ENCODE measurements around the gene FSIP1.

FSIP1 gene

DNA sequence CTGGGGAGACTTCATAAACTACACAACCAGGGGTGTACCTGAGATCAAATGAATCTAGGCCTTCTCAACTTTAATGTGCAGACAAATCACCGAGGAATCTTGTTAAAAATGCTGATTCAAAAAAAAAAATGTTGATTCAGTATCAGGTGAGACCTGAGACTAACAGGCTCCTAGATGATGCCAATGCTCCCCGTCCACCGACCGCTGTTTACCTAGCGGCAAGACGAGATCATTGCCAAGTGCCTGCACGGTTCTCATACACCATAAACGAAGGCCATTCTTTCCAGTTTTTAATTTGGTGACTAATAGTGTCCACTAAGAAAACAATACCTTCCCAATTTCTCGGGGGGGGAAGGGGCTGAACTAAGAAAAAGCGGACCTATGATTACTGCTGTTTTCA, 2.5 kb upstream of the FSIP1 start:
- no peaks in the 10 kb centered on the region for H3K9me3 ChIP-seq (ENCODE audit: control insufficient read depth, insufficient read depth, low read length)
- no CpG with 5 or more reads among the region's 10 CpGs for WGBS (ENCODE audit: insufficient coverage, insufficient read length)
- H3K27me3 ChIP-seq (ENCODE audit: control insufficient read depth, insufficient read depth, low read length), result no peaks in the 10 kb centered on the region
- H3K27ac ChIP-seq (ENCODE audit: low read length), result no peak overlapping the region
- peaks cover 7% of the 10 kb centered on the region; the same call in 1 of the 2 replicates for H3K4me1 ChIP-seq (ENCODE audit: control insufficient read depth, insufficient read depth, low read length)
- H3K4me3 ChIP-seq (ENCODE audit: low read length), result no peak overlapping the region
- no peaks in the 10 kb centered on the region for H3K36me3 ChIP-seq (ENCODE audit: control insufficient read depth, insufficient read depth, low read length)
- DNase-seq (ENCODE audit: low read depth, low spot score), result no peak

DNA sequence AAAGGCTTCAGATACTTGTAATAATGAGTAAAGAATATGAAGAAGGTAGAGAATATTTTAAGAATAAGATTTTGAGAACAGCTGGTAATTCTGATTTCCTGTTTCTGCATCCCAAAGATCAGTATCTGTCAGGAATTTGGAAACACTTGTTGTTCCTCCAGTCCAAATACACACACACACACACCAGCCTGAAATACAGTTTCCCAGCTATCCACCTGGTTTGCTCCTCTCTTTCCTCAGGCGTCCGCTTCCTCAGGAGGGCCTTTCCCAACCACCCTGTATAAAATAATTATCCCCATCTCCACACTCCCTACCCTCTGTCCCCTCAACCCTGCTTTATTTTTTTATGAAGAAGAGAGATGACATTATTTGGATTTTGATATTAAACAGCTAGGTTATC, 2.0 kb upstream of the FSIP1 start:
- DNase-seq (ENCODE audit: low read depth, low spot score), result no peak
- no peak overlapping the region for H3K27ac ChIP-seq (ENCODE audit: low read length)
- H3K27me3 ChIP-seq (ENCODE audit: control insufficient read depth, insufficient read depth, low read length), result no peaks in the 10 kb centered on the region
- H3K9me3 ChIP-seq (ENCODE audit: control insufficient read depth, insufficient read depth, low read length), result no peaks in the 10 kb centered on the region
- no peak overlapping the region for H3K4me3 ChIP-seq (ENCODE audit: low read length)
- no CpG with 5 or more reads among the region's 2 CpGs for WGBS (ENCODE audit: insufficient coverage, insufficient read length)
- H3K36me3 ChIP-seq (ENCODE audit: control insufficient read depth, insufficient read depth, low read length), result no peaks in the 10 kb centered on the region
- peaks cover 7% of the 10 kb centered on the region; the same call in 1 of the 2 replicates for H3K4me1 ChIP-seq (ENCODE audit: control insufficient read depth, insufficient read depth, low read length)

DNA sequence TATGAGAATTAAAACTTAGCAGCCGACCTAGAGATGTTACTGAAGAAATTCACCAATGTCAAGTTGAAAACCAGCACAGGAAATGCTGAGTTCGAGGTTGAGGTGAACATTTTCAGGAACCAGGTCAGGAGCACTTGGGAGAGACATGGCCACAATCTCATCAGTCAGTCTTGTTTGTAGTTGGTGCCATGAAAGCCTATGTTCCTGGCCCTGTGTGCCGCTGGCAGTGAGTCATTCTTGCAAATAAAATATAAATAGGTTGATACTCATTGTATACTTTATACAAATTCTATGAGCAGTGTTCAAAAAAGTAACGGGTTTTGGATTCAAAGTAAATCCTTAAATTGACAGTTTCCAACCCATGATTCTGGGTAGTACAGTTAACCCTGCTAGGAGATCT, 1.5 kb upstream of the FSIP1 start:
- H3K27ac ChIP-seq (ENCODE audit: low read length), result no peak overlapping the region
- peaks cover 7% of the 10 kb centered on the region; the same call in 1 of the 2 replicates for H3K4me1 ChIP-seq (ENCODE audit: control insufficient read depth, insufficient read depth, low read length)
- no peaks in the 10 kb centered on the region for H3K9me3 ChIP-seq (ENCODE audit: control insufficient read depth, insufficient read depth, low read length)
- WGBS (ENCODE audit: insufficient coverage, insufficient read length), result no CpG with 5 or more reads among the region's 4 CpGs
- no peaks in the 10 kb centered on the region for H3K27me3 ChIP-seq (ENCODE audit: control insufficient read depth, insufficient read depth, low read length)
- H3K4me3 ChIP-seq (ENCODE audit: low read length), result no peak overlapping the region
- no peak for DNase-seq (ENCODE audit: low read depth, low spot score)
- H3K36me3 ChIP-seq (ENCODE audit: control insufficient read depth, insufficient read depth, low read length), result no peaks in the 10 kb centered on the region

DNA sequence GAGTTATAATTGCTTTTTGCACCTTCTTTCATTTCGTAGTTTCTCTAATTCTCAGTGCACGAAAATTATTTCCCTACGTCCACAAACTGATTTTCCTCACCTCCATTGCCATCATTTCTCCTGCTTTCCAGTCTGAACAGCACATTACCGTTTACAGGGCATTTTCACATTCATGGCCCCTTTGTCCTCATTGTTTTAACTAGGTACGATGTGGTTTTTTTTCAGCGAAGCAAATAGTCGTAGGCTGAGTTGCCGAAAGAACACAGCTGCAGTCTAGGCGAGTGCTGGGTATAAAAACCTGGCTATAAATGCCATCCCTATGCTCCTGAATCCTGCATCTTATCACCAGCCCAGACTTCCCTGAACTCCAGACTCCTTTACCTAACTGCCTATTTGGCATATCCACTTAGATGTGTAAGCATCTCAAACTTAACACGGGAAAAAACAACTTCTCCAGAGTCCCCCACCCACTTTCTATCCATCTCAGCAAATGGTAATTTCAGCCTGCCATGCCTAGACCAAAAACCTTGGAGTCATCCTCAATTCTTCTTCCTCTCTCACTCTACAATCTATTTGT, 691 bp upstream of the FSIP1 start:
- Histone ChIP-seq H3K4me3 (ENCODE audit: low read length) (peak overlapping the region; percentile 96), H3K27me3 (ENCODE audit: control insufficient read depth, insufficient read depth, low read length) (no peaks in the 10 kb centered on the region), H3K4me1 (ENCODE audit: control insufficient read depth, insufficient read depth, low read length) (peaks cover 6% of the 10 kb centered on the region; the same call in 1 of the 2 replicates), H3K9me3 (ENCODE audit: control insufficient read depth, insufficient read depth, low read length) (no peaks in the 10 kb centered on the region), H3K36me3 (ENCODE audit: control insufficient read depth, insufficient read depth, low read length) (no peaks in the 10 kb centered on the region), H3K27ac (ENCODE audit: low read length) (no peak overlapping the region)
- no peak for DNase-seq (ENCODE audit: low read depth, low spot score)
- no CpG with 5 or more reads among the region's 10 CpGs for WGBS (ENCODE audit: insufficient coverage, insufficient read length)

DNA sequence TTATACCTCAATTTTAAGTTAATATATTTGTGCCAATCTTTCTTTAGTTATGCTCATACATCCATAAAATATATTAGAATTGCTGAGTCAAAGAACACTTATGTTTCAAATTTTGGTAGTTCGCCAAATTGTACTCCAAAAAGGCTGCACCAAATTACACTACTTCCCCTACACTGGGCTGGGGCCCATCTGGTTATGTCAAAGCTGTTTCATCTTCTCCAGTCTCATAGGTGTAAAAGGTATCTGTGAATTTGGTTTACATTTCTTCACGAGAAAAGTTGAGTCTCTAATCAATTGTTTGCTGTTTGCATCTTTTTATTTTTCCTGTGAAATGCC, 706 bp downstream of the FSIP1 start:
- Histone ChIP-seq H3K27ac (ENCODE audit: low read length) (no peak overlapping the region), H3K4me3 (ENCODE audit: low read length) (peak overlapping the region; percentile 36; the same call in 1 of the 2 replicates), H3K36me3 (ENCODE audit: control insufficient read depth, insufficient read depth, low read length) (no peaks in the 10 kb centered on the region), H3K4me1 (ENCODE audit: control insufficient read depth, insufficient read depth, low read length) (peaks cover 6% of the 10 kb centered on the region; the same call in 1 of the 2 replicates), H3K27me3 (ENCODE audit: control insufficient read depth, insufficient read depth, low read length) (no peaks in the 10 kb centered on the region), H3K9me3 (ENCODE audit: control insufficient read depth, insufficient read depth, low read length) (no peaks in the 10 kb centered on the region)
- no CpG with 5 or more reads among the region's 2 CpGs for WGBS (ENCODE audit: insufficient coverage, insufficient read length)
- no peak for DNase-seq (ENCODE audit: low read depth, low spot score)

DNA sequence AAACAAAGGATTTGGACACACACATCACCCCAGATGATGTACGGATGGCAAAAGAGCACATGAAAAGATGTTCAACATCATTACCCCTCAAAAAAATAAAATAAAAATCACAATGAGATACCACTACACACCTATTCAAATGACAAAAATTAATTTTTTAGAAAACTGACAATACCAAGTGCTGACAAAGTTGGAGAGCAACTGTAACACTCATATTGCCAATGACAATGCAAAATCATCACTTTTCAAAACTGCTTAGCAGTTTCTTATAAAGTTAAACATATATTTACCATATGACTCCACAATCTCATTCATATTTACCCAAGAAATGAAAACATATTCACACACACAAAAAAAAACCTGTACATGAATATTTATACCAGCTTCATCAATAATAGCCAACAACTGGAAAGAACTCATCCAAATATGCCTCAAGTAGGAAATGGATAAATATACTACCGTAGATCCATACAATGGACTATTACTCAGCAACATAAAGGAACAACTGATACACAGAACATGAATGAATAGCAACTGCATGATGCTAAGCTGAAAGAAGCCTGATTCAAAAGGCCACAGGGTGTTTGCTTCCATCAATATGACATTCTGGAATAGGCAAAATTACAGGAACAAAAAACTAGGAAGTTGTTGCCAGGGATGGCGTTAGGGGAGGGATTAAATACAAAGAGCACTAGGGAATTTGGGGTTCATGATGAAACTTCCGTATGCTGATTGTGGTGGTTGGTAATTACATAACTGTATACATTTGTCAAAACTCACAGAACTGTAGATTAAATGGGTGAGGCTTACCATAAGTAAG, 1.3 kb downstream of the FSIP1 start:
- Histone ChIP-seq H3K36me3 (ENCODE audit: control insufficient read depth, insufficient read depth, low read length) (no peaks in the 10 kb centered on the region), H3K27me3 (ENCODE audit: control insufficient read depth, insufficient read depth, low read length) (no peaks in the 10 kb centered on the region), H3K27ac (ENCODE audit: low read length) (no peak overlapping the region), H3K9me3 (ENCODE audit: control insufficient read depth, insufficient read depth, low read length) (no peaks in the 10 kb centered on the region), H3K4me3 (ENCODE audit: low read length) (no peak overlapping the region), H3K4me1 (ENCODE audit: control insufficient read depth, insufficient read depth, low read length) (peaks cover 6% of the 10 kb centered on the region; the same call in 1 of the 2 replicates)
- DNase-seq (ENCODE audit: low read depth, low spot score), result no peak
- WGBS (ENCODE audit: insufficient coverage, insufficient read length), result no CpG with 5 or more reads among the region's 4 CpGs

DNA sequence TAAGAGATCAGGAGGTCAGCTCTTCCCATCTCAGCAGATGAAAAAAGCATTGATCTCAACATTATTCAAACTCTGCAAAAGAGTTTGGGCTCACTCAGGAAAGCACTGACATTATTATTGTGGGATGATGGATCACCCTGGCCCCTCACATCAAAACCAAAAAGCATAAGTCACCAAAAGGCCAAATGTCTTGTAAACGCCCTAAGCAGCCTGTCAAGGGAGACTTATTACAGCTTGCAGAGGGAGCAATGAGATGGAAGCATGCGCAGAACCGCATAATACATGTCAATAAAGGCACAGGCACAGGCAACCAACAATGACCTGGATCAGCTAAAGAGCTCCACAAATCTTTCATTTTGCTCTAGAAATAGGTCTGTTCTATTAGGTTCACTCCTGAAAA, 4.6 kb downstream of the FSIP1 start:
- WGBS (ENCODE audit: insufficient coverage, insufficient read length), result no CpG with 5 or more reads among the region's 3 CpGs
- Histone ChIP-seq H3K27me3 (ENCODE audit: control insufficient read depth, insufficient read depth, low read length) (no peaks in the 10 kb centered on the region), H3K4me1 (ENCODE audit: control insufficient read depth, insufficient read depth, low read length) (peaks cover 2% of the 10 kb centered on the region; the same call in 1 of the 2 replicates), H3K4me3 (ENCODE audit: low read length) (no peak overlapping the region), H3K27ac (ENCODE audit: low read length) (no peak overlapping the region), H3K36me3 (ENCODE audit: control insufficient read depth, insufficient read depth, low read length) (no peaks in the 10 kb centered on the region), H3K9me3 (ENCODE audit: control insufficient read depth, insufficient read depth, low read length) (no peaks in the 10 kb centered on the region)
- DNase-seq (ENCODE audit: low read depth, low spot score), result no peak

DNA sequence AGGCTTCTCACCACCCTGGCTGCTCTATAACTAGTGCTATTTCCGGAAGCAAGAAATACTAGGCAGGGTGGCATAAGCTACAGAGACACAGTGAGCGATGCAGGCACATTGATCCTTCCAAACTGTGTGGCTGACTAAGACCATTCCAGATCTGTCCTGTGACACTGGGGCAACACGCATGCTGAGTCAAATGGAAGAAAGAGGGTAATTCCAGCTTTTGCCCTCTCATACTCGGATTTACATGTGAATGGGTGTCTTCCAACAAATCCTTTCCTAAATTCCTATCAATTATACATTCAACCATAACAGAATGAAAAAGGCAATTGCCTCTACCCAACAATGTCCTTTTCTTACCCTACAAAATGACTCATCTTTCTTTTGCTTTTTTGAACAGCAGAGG, 5.1 kb downstream of the FSIP1 start:
- Histone ChIP-seq H3K27ac (ENCODE audit: low read length) (no peak overlapping the region), H3K4me3 (ENCODE audit: low read length) (no peak overlapping the region), H3K9me3 (ENCODE audit: control insufficient read depth, insufficient read depth, low read length) (no peaks in the 10 kb centered on the region), H3K36me3 (ENCODE audit: control insufficient read depth, insufficient read depth, low read length) (no peaks in the 10 kb centered on the region), H3K4me1 (ENCODE audit: control insufficient read depth, insufficient read depth, low read length) (peaks cover 2% of the 10 kb centered on the region; the same call in 1 of the 2 replicates), H3K27me3 (ENCODE audit: control insufficient read depth, insufficient read depth, low read length) (no peaks in the 10 kb centered on the region)
- no CpG with 5 or more reads among the region's 4 CpGs for WGBS (ENCODE audit: insufficient coverage, insufficient read length)
- DNase-seq (ENCODE audit: low read depth, low spot score), result no peak

DNA sequence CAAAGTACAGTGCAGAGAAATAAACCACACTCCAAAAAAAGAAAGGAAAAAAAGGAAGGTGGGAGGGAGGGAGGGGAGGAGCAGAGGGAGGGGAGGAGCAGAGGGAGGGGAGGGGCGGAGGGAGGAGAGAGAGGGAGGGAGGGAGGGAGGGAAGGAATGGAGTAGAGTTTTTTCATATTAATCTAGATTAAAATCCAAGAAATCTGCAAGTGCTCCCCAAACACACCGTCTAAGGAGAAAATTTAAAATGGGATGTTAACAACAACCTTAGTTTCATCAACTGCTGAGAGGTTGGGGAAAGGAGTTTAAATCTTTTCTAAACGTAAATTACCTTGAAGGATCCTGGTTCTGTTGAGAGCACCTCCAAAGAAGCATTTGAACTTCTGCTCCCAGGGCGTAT, 6.6 kb downstream of the FSIP1 start:
- no CpG with 5 or more reads among the region's 4 CpGs for WGBS (ENCODE audit: insufficient coverage, insufficient read length)
- no peaks in the 10 kb centered on the region for H3K9me3 ChIP-seq (ENCODE audit: control insufficient read depth, insufficient read depth, low read length)
- H3K4me3 ChIP-seq (ENCODE audit: low read length), result no peak overlapping the region
- H3K4me1 ChIP-seq (ENCODE audit: control insufficient read depth, insufficient read depth, low read length), result peaks cover 4% of the 10 kb centered on the region; the same call in 1 of the 2 replicates
- H3K27ac ChIP-seq (ENCODE audit: low read length), result no peak overlapping the region
- no peaks in the 10 kb centered on the region for H3K27me3 ChIP-seq (ENCODE audit: control insufficient read depth, insufficient read depth, low read length)
- no peak for DNase-seq (ENCODE audit: low read depth, low spot score)
- H3K36me3 ChIP-seq (ENCODE audit: control insufficient read depth, insufficient read depth, low read length), result no peaks in the 10 kb centered on the region

DNA sequence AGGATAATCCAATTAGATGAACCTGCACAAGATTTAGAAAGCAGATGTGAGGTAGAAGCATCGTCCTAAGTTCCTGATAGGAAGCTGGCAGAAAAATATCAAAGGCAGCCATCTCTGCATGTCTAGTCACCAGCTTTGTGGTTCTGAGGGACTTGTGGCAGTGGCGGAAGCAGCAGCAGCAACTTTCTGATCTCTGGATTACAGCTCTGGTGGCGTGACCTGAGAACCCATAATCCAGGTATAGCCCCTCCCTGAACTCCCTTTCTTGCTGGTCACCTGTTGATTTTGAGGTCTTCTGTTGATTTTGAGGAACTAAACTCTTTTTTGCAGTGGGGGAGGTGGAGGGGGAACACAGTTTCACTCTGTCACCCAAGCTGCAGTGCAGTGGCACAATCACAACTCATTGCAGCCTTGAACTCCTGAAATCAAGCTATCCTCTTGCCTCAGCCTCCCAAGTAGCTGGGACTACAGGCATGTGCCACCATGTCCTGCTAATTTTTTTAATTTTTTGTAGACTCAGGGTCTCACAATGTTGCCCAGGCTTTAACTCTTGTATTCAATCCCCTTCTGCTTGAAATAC, 7.9 kb downstream of the FSIP1 start:
- DNase-seq (ENCODE audit: low read depth, low spot score), result no peak
- no CpG with 5 or more reads among the region's 3 CpGs for WGBS (ENCODE audit: insufficient coverage, insufficient read length)
- H3K4me1 ChIP-seq (ENCODE audit: control insufficient read depth, insufficient read depth, low read length), result peaks cover 4% of the 10 kb centered on the region; the same call in 1 of the 2 replicates
- no peak overlapping the region for H3K4me3 ChIP-seq (ENCODE audit: low read length)
- H3K9me3 ChIP-seq (ENCODE audit: control insufficient read depth, insufficient read depth, low read length), result no peaks in the 10 kb centered on the region
- H3K36me3 ChIP-seq (ENCODE audit: control insufficient read depth, insufficient read depth, low read length), result no peaks in the 10 kb centered on the region
- H3K27me3 ChIP-seq (ENCODE audit: control insufficient read depth, insufficient read depth, low read length), result no peaks in the 10 kb centered on the region
- no peak overlapping the region for H3K27ac ChIP-seq (ENCODE audit: low read length)
